Aorta (tissue), 5 donors: Measurements from ENCODE around the gene FANCC. TPM values are rescaled to one million over a fixed set of nuclear protein-coding genes. Genes with fewer than 3 reads are reported as not detected.

Source experiments
- ATAC-seq: fragments of 200-7000 bp; cut with Tn5 transposase; one replicate; pipeline ENCODE4 v1.9.1; 2022; ENCODE audit warnings: moderate library complexity; ENCODE audit not compliant: low FRiP score
- DNase-seq, 2 donors: peaks; one replicate each; pipeline ENCODE4 v3.0.0-alpha.2; 2020
- H3K27ac ChIP-seq, 2 donors: one replicate each; pipeline ENCODE4 v1.5.1; 2013; ENCODE audit warnings: low read length in 2 of 2, mild to moderate bottlenecking in 2 of 2, moderate library complexity in 2 of 2, control low read depth in 1 of 2, inconsistent platforms in 1 of 2, low read depth in 1 of 2
- H3K27me3 ChIP-seq, 2 donors: one replicate each; pipeline ENCODE4 v1.6.1; 2013; ENCODE audit warnings: control low read depth in 1 of 2, low read length in 1 of 2, mild to moderate bottlenecking in 1 of 2, moderate library complexity in 1 of 2; ENCODE audit not compliant: insufficient read depth in 2 of 2, control insufficient read depth in 1 of 2
- H3K36me3 ChIP-seq, 2 donors: one replicate each; pipeline ENCODE4 v1.6.1; 2013; ENCODE audit warnings: control low read depth in 1 of 2, low read length in 1 of 2, mild to moderate bottlenecking in 1 of 2; ENCODE audit not compliant: insufficient read depth in 2 of 2, control insufficient read depth in 1 of 2
- H3K4me1 ChIP-seq, 2 donors: one replicate each; pipeline ENCODE4 v1.6.1; 2013; ENCODE audit warnings: low read length in 2 of 2, control low read depth in 1 of 2, mild to moderate bottlenecking in 1 of 2, moderate library complexity in 1 of 2; ENCODE audit not compliant: insufficient read depth in 2 of 2, control insufficient read depth in 1 of 2
- H3K4me3 ChIP-seq, 2 donors: one replicate each; pipeline ENCODE4 v1.5.1; 2013; ENCODE audit warnings: low read length in 2 of 2, control low read depth in 1 of 2, mild to moderate bottlenecking in 1 of 2
- H3K9me3 ChIP-seq: one replicate; pipeline ENCODE4 v1.6.1; 2013; ENCODE audit warnings: mild to moderate bottlenecking, low read length; ENCODE audit not compliant: control insufficient read depth
- WGBS, 2 donors: extraction: QIAGEN DNeasy Blood & Tissue Kit; methylation state at CpG; one replicate each; pipeline ENCODE4 v1.1.7; 2013; 5-methylcytosine and 5-hydroxymethylcytosine counted together
- intact Hi-C, 2 donors: fragments of 100-400 bp; cut with DNase I; formaldehyde crosslinking; loops; one replicate each; pipeline versions ENCODE4 v1.14.2 to v1.15.0; 2022
- microRNA-seq, 2 donors: library from miRNA; unstranded; fragments of <30 nt; microRNA quantifications; one replicate each; pipeline ENCODE4 v1.2.0, GENCODE V29; 2020
- polyA plus RNA-seq, 2 donors: library from polyadenylated mRNA; stranded (reverse); fragments of 200-250 nt; gene quantifications; one replicate each; pipeline ENCODE4 v1.2.3, GENCODE V29; 2013
- total RNA-seq, 2 donors: library from RNA; stranded (reverse); fragmentation: NEBNext Ultra II Directional; extraction: Animal tissue kit (Norgen Biotek cat#: 25700); gene quantifications; one replicate each; pipeline ENCODE4 v1.2.1, GENCODE V29; 2021
- donor health status: healthy with polysubstance abuse.
- donor health status: Bipolar disorder and iron deficiency.
- donor health status: DM: no; HTN: no; CAD: no.
- donor health status: DM: no; HTN: no; CAD: no.
- donor health status: DM: yes; HTN: yes; CAD: no.

FANCC gene
- total and polyA plus RNA-seq, 4 donors: 1.5 to 10.9 (median 5.8) TPM

- H3K36me3 ChIP-seq: no peaks in the 10 kb centered on the region
- WGBS, 2 donors: 4 to 5% methylated on average over 6 of the region's 6 CpGs
- H3K4me1 ChIP-seq: peaks cover 0 to 3% of the 10 kb centered on the region in 2 donors
- ATAC-seq (no peak), DNase-seq (no peak)
- peak overlapping the region; percentile 75 to 76 for H3K4me3 ChIP-seq
- intact Hi-C loops: loop anchor here (5.0 kb wide), 3 partner anchors 33 to 42 kb away; no protein-coding TSS in a partner anchor
- H3K27ac ChIP-seq: peak overlapping the region; percentile 82 to 87
- H3K9me3 ChIP-seq: no peaks in the 10 kb centered on the region
- no peaks in the 10 kb centered on the region for H3K27me3 ChIP-seq
Observed at GRCh38 chr9:95049761-95050160, 267.7 kb downstream of the FANCC start.

Small RNA genes within 50 kb of the gene (microRNA-seq; reads per million reads assigned to microRNA genes)
- 58,244 to 94,579 reads per million in 2 donors for gene MIR23B
- 0 reads per million in 2 donors for gene MIR24-1
- gene MIR27B: 12,737 to 24,983 reads per million in 2 donors
- gene MIR3074: 0 reads per million in 2 donors
- gene MIR6081: 0 reads per million in 2 donors

Other genes with a start within 250 kb of the FANCC start
- 10 to 100 TPM in 1 of 2 donors, 1 to 10 TPM in 1; 9.0 to 36.0 TPM for gene PTCH1, start 199.3 kb upstream of the FANCC start, total RNA-seq
- 10 to 100 TPM in 1 of 2 donors, 1 to 10 TPM in 1; 5.1 to 11.0 TPM for gene PTCH1, start 199.3 kb upstream of the FANCC start, polyA plus RNA-seq